SK-N-DZ (cell line): ENCODE data around the gene XYLT1.

Experiments
- DNase-seq: peaks from one replicate; pipeline ENCODE4 v3.0.0-alpha.2; 2015; ENCODE audit warnings: low spot score

Gene XYLT1

GRCh38 chr16:17358355-17358754, 112.4 kb downstream of the XYLT1 start:
- no peak for DNase-seq

- no peak for DNase-seq
Measured at GRCh38 chr16:17357307-17358062, 113.3 kb downstream of the XYLT1 start.

GRCh38 chr16:17356243-17356933, 114.4 kb downstream of the XYLT1 start:
- no peak for DNase-seq

GRCh38 chr16:17354685-17355084, 116.1 kb downstream of the XYLT1 start:
- DNase-seq: no peak

DNA sequence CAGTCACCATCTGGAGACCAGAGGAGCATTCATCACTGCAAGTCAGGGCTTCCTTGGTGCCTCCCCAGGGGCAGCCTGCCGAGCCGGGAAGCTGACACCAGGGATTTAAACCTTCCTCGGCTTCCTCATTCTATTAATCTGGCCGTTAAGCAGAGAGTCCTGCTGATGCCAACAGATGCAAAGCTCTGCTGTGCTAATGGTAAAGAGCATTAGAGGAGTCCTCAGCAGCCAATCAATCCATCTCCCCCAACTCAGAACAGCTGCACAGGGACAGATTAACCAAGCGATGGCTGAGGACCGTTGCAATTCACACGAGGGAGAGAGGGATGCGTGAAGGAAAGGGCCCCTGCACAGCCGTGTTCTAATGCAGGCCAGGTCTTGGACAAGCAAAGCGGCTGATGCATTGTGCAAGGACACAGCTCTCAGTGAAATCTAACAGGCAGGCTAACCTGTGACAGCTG, 116.6 kb downstream of the XYLT1 start:
- peak; percentile 77 for DNase-seq

GRCh38 chr16:17353561-17353960, 117.2 kb downstream of the XYLT1 start:
- no peak for DNase-seq

DNA sequence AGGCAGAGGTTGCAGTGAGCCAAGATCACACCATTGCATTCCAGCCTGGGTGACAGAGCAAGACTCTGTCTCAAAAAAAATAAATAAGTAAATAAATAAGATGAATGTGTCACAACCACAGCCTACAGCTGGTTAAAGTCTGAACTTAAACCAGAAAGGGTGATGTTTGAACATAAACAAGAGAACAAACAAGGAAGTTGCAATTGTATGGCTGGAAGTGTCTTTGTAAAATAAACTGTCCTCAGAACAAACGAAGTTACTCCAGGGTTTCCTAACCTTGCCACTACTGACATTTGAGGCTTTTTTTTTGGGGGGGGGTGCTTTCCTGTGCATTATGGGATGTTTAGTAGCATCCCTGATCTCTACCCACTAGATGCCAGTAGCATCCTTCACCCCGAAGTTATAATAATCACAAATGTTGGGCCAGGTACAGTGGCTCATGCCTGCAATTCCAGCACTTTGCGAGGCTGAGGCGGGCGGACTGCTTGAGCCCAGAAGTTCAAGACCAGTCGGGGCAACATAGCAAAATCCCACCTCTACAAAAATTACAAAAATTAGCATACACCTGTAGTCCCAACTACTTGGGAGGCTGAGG, 119.2 kb downstream of the XYLT1 start:
- DNase-seq: no peak

DNA sequence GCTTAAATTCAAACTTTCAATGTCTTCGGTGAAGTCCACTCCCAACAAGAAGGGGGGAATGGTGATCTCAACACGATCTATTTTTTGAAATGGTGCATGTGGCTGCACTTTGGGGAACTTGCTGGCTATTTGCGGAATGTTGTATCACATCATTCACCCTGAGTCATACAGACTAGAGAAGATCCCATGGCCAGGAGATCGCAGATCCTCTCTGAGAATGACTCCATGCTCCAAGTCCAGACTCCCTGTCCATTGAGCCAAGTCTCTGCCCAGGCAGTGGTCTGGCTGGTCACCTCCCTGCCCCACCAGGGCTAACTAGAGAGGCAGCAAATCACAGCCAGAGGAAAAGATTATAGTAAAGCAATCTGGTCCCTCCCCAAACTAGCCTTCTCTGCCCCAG, 120.6 kb downstream of the XYLT1 start:
- no peak for DNase-seq

- no peak for DNase-seq
Measured at GRCh38 chr16:17348826-17349225, 121.9 kb downstream of the XYLT1 start.

- no peak for DNase-seq
Measured at GRCh38 chr16:17348042-17348783, 122.5 kb downstream of the XYLT1 start.

DNA sequence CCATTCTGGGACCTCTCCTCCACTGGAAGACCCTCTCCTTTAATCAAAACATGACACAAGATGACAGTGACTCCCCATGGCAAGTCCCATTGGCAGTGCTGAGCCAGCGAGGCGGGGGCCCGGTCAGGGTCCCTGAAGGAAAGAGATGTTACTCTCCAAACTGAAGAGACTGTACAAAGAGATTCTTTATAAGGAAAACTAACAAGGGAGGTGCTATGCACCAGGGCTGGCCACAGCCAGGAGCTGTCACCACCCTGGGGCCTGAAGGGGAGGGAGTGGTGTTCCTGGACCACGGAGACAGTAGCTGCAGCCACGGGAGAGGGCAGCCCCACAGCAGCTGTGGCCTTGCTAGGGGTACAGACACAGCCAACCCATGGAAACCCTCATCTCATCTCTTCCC, 123.1 kb downstream of the XYLT1 start:
- no peak for DNase-seq

GRCh38 chr16:17346621-17347569, 123.9 kb downstream of the XYLT1 start:
- DNase-seq: no peak

DNA sequence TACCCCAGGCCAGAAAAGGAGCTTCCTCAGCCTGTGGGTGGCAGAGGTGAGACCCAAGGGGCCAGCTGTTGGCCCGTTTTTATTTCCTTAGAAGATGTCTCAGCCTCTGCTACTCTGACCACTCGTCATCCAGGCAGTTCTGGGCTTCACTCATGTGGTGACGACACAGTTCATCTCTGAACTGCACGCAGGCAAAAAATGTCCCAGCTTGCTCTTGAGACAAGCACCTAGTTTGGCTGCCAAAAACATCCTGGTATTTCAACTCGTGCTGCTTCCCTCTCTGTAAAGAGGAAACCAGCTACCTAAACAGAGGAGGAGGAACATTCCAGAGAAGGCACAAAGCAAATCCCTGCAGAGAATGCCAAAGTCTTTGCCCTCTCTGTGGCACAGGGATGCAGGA, 125.7 kb downstream of the XYLT1 start:
- DNase-seq: no peak

DNA sequence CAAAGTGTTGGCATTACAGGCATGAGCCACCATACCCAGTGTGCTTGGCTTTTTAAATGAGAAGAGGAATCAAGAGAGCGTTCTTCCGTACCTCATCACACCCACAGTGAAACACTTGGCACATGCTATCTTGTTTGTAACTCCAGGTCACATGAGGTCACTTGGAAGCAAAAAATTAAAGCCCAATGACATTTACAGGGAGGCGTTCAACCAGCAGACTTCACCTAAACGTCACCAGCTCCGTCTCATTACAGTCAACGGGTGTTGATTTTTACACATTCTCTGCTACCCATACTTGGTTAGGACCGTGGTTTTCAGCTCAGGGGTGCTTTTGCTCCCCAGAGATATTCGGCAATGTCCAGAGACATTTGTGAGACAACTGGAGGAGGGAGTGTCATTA, 127.0 kb downstream of the XYLT1 start:
- no peak for DNase-seq

- no peak for DNase-seq
Measured at GRCh38 chr16:17343028-17343427, 127.7 kb downstream of the XYLT1 start.

GRCh38 chr16:17342031-17342430, 128.7 kb downstream of the XYLT1 start:
- no peak for DNase-seq

DNA sequence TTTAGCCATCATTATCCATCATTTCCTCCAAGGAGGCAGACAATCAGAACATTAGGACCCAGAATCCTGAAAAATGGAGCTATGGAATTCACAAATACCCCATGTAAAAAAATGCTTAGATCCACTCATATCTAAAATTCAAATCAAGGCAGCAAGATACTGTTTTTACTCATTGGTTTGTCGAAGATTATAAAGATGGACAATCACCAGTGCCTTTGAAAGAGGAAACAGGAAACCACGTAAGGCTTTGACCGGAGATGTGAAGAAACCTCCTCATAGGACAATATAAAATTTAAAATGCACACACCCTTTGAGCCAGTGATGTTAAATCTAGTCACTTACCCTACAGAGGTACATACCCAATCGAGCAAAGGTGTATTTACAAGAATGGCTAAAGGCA, 130.0 kb downstream of the XYLT1 start:
- no peak for DNase-seq

DNA sequence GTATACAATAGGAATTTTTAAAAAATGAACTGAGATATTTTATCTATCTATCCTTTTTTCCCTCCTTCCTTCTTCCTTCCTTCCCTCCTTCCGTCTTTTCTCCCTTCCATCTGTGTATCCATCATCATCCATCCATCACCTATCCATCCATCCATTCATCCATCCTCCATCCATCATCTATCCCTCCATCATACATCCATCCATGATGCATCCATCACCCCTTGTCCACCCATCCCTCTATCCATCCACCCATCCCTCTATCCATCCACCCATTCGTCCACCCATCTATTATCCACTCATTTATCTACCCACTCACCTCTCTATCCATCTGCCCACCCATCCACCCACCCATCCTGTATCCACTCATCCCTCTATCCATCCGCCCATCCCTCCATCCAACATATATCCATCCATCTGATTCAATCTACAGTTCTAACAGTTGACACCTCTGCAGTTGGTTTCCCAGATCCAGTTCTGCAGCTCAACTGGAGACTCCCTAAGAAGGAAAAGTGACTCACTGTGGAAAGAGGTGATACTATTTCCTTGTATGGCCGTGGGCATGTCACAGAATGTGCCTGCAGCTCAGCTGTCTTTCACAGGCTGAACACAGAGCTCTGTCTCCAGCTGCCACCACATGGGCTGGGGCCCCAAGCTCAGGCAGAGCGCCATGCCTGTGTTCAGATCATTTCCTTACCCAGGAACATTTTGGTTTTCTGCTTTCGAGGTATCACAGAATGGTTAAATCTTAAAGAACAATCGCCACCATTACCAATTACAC, 130.8 kb downstream of the XYLT1 start:
- no peak for DNase-seq

GRCh38 chr16:17338244-17338643, 132.5 kb downstream of the XYLT1 start:
- no peak for DNase-seq

- no peak for DNase-seq
Measured at GRCh38 chr16:17336530-17336900, 134.2 kb downstream of the XYLT1 start.
